ENCODE measurements around the gene TBC1D5. TPM values are rescaled to one million over a fixed set of nuclear protein-coding genes. Genes with fewer than 3 reads are reported as not detected.

Gene TBC1D5
- total RNA-seq, 4 donors from 2014 or later = 21.3 to 86.4 (median 48.1) TPM

- intact Hi-C loops (cut with DNase I; ENCODE audit: low total_unique reads) = no loop called here
- Histone ChIP-seq H3K4me3 (no peak overlapping the region), H3K27me3 (no peaks in the 10 kb centered on the region), H3K36me3 (no peaks in the 10 kb centered on the region), H3K27ac (no peak overlapping the region), H3K4me1 (peaks cover 0 to 12% (median 0%) of the 10 kb centered on the region in 4 donors), H3K9me3 (no peaks in the 10 kb centered on the region)
- in situ Hi-C loops (cut with MboI; ENCODE audit: low pct_ligation_motif_present in 1 of 4, low pct_unique_long_range_greater_than_20kb in 1 of 4, low sequenced_read_pairs in 3 of 4) = no loop called here
- DNase-seq = no peak
- WGBS, 2 donors (ENCODE audit: low coverage in 1 of 2) = 55 to 67% methylated on average over 1 of the region's 1 CpG
- no peak for TF ChIP-seq CTCF (IDR thresholded peaks at IDR 0.05)
These were observed 285.8 kb downstream of the TBC1D5 start for GRCh38 chr3:17456650-17457049.

- H3K9me3 ChIP-seq = no peaks in the 10 kb centered on the region
- H3K36me3 ChIP-seq = no peaks in the 10 kb centered on the region
- in situ Hi-C loops (cut with MboI; ENCODE audit: low pct_ligation_motif_present in 1 of 4, low pct_unique_long_range_greater_than_20kb in 1 of 4, low sequenced_read_pairs in 3 of 4) = no loop called here
- no peak overlapping the region for H3K27ac ChIP-seq
- no peaks in the 10 kb centered on the region for H3K27me3 ChIP-seq
- H3K4me3 ChIP-seq = no peak overlapping the region
- TF ChIP-seq POLR2AphosphoS5 (IDR thresholded peaks at IDR 0.05) (no peak), CTCF (IDR thresholded peaks at IDR 0.05) (no peak), EP300 (IDR thresholded peaks at IDR 0.05; ENCODE audit: low read depth) (no peak), POLR2A (IDR thresholded peaks at IDR 0.05) (no peak)
- peaks cover 0 to 12% (median 0%) of the 10 kb centered on the region in 4 donors for H3K4me1 ChIP-seq
- intact Hi-C loops (cut with DNase I; ENCODE audit: low total_unique reads) = no loop called here
- DNase-seq = no peak
These were observed 286.4 kb downstream of the TBC1D5 start for GRCh38 chr3:17456046-17456445.

GRCh38 chr3:17444865-17445264 is 297.6 kb downstream of the TBC1D5 start:
- Histone ChIP-seq H3K27me3 (no peaks in the 10 kb centered on the region), H3K27ac (no peak overlapping the region), H3K36me3 (no peaks in the 10 kb centered on the region), H3K9me3 (no peaks in the 10 kb centered on the region), H3K4me1 (no peaks in the 10 kb centered on the region), H3K4me3 (no peak overlapping the region)
- TF ChIP-seq POLR2A (IDR thresholded peaks at IDR 0.05) (no peak), CTCF (IDR thresholded peaks at IDR 0.05) (no peak), EP300 (IDR thresholded peaks at IDR 0.05; ENCODE audit: low read depth) (no peak), POLR2AphosphoS5 (IDR thresholded peaks at IDR 0.05) (no peak)
- intact Hi-C loops (cut with DNase I; ENCODE audit: low total_unique reads) (no loop called here), in situ Hi-C loops (cut with MboI; ENCODE audit: low pct_ligation_motif_present in 1 of 4, low pct_unique_long_range_greater_than_20kb in 1 of 4, low sequenced_read_pairs in 3 of 4) (loop anchor here in 2 of 4 donors (25.0 kb wide), 1 partner anchor 392 kb away; no protein-coding TSS in a partner anchor)
- DNase-seq = no peak

GRCh38 chr3:17443142-17443541 is 299.3 kb downstream of the TBC1D5 start:
- no peak for DNase-seq
- Histone ChIP-seq H3K9me3 (no peaks in the 10 kb centered on the region), H3K27me3 (no peaks in the 10 kb centered on the region), H3K36me3 (no peaks in the 10 kb centered on the region), H3K27ac (no peak overlapping the region), H3K4me3 (no peak overlapping the region), H3K4me1 (no peaks in the 10 kb centered on the region)
- intact Hi-C loops (cut with DNase I; ENCODE audit: low total_unique reads) (no loop called here), in situ Hi-C loops (cut with MboI; ENCODE audit: low pct_ligation_motif_present in 1 of 4, low pct_unique_long_range_greater_than_20kb in 1 of 4, low sequenced_read_pairs in 3 of 4) (loop anchor here in 2 of 4 donors (25.0 kb wide), 1 partner anchor 394 kb away; no protein-coding TSS in a partner anchor)
- TF ChIP-seq CTCF (IDR thresholded peaks at IDR 0.05) (no peak), POLR2A (IDR thresholded peaks at IDR 0.05) (no peak), POLR2AphosphoS5 (IDR thresholded peaks at IDR 0.05) (no peak), EP300 (IDR thresholded peaks at IDR 0.05; ENCODE audit: low read depth) (no peak)
- WGBS, 2 donors (ENCODE audit: low coverage in 1 of 2) = 97% methylated on average over 4 of the region's 4 CpGs
